ENCODE data around the gene GPR39. TPM values are rescaled to one million over a fixed set of nuclear protein-coding genes. Genes with fewer than 3 reads are reported as not detected.

Gene GPR39
- total RNA-seq, 2 experiments from 2014 or later, result not detected

DNA sequence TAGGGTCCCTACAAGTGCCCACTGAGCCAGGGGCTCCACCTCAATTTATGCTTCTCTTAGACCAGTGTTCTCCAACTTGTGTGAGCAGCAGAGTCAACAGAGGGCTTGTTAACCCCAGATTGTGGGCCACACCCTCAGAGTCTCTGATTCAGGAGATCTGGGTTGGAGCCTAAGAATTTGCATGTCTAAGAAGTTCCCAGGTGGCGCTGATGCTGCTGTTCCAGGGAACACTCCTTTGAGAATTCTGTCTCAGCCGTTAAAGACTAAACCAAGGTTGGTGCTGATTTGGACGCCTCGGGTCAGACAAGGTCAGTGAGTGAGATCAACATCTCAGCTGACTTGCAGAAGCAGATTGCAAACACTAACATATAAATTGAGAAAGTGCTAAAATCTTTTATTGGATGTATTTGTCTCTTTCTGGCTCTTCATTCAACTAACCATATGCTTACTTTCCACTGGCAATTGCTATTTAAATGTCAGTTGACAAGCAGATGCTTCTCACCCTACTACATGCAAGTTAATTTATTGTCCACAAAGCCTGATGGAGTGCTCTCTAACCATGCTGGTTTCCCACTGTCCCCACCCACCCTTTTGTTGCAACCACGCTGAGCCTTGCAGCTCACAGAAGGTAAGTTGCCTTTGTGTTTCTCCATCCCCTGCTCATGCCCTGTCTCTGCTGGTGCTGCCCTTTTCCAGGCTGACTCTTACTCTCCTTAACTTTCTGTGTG lies 221.9 kb downstream of the GPR39 start:
- no peak for DNase-seq
- intact Hi-C loops (cut with micrococcal nuclease), result no loop called here
- Mint-ChIP-seq H3K27ac (no peak overlapping the region), H3K36me3 (no peaks in the 10 kb centered on the region), H3K4me1 (ENCODE audit: low read depth) (no peaks in the 10 kb centered on the region), H3K4me3 (no peak overlapping the region), H3K9me3 (no peaks in the 10 kb centered on the region), H3K27me3 (no peaks in the 10 kb centered on the region)
- ChIA-PET CTCF (no interaction called here), POLR2A (no interaction called here)

DNA sequence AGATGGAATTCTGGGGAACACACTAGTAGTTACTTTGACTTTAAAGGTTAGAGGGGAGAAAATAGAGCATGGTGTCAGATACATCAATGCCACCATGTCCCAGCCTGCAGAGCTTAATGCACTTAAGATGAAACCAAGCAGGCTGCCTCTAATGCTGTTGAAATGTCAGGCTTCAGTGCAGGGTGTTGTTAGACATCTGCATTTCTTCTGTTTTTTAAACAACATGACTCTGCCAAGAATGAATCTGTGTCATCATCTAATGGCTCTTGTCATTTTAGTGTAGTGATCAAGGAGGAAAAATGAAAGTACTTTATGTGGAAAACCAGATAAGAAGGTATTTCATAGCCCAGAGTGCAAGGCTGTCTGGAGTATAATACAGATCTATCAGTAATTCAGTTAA lies 223.5 kb downstream of the GPR39 start:
- POLR2A ChIA-PET, result no interaction called here
- Mint-ChIP-seq H3K4me1 (ENCODE audit: low read depth) (no peaks in the 10 kb centered on the region), H3K4me3 (no peak overlapping the region), H3K36me3 (no peaks in the 10 kb centered on the region), H3K27me3 (no peaks in the 10 kb centered on the region), H3K9me3 (no peaks in the 10 kb centered on the region), H3K27ac (no peak overlapping the region)
- CTCF ChIA-PET, result no interaction called here
- intact Hi-C loops (cut with micrococcal nuclease), result no loop called here
- DNase-seq, result no peak

DNA sequence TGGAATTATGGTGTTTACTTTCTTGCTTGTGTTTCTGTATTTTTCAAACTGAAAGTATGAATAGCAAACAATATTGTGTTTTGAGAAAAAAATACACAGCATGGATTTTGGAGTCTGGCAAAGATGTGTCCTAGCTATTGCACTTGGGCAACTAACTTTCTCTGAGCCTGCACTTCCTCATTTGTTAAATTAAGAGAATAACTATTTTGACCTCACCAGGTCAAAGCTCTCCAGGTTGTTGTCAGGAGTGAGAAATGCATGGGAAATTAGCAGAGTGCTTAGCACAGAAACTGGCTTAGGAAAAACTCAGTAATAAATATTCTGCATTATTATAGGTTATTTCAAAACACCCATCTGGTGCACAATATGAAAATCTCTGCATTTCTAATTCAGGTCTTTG lies 225.2 kb downstream of the GPR39 start:
- Mint-ChIP-seq H3K4me3 (no peak overlapping the region), H3K27me3 (no peaks in the 10 kb centered on the region), H3K4me1 (ENCODE audit: low read depth) (no peaks in the 10 kb centered on the region), H3K36me3 (no peaks in the 10 kb centered on the region), H3K9me3 (no peaks in the 10 kb centered on the region), H3K27ac (no peak overlapping the region)
- CTCF ChIA-PET, result no interaction called here
- intact Hi-C loops (cut with micrococcal nuclease), result no loop called here
- POLR2A ChIA-PET, result no interaction called here
- no peak for DNase-seq

DNA sequence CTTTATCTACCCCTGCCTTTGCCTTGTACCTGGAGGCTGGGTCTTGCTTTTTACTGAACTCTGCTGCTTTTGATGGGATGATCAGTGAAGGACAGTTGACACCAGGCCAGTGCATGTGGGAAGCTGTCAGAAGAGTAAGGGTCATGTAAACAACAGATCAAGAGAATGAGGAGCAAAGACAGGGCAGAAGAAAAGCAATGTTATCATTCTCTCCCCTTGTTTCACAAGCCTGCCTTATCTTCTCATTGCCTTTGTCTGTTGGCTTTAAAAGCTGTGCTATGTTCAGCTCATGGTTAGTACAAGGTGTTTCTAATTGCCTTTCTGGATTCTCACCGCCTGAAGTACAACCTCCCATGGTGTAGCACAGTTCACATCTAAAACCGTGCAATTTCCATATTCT lies 225.8 kb downstream of the GPR39 start:
- no peak for DNase-seq
- Mint-ChIP-seq H3K36me3 (no peaks in the 10 kb centered on the region), H3K4me3 (no peak overlapping the region), H3K27me3 (no peaks in the 10 kb centered on the region), H3K9me3 (no peaks in the 10 kb centered on the region), H3K27ac (no peak overlapping the region), H3K4me1 (ENCODE audit: low read depth) (no peaks in the 10 kb centered on the region)
- intact Hi-C loops (cut with micrococcal nuclease), result no loop called here
- POLR2A ChIA-PET, result no interaction called here
- CTCF ChIA-PET, result no interaction called here

DNA sequence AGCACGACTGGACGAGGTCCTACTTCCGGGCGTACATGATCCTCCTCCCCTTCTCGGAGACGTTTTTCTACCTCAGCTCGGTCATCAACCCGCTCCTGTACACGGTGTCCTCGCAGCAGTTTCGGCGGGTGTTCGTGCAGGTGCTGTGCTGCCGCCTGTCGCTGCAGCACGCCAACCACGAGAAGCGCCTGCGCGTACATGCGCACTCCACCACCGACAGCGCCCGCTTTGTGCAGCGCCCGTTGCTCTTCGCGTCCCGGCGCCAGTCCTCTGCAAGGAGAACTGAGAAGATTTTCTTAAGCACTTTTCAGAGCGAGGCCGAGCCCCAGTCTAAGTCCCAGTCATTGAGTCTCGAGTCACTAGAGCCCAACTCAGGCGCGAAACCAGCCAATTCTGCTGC lies 228.6 kb downstream of the GPR39 start:
- no peaks in the 10 kb centered on the region for H3K9me3 Mint-ChIP-seq
- intact Hi-C loops (cut with micrococcal nuclease), result no loop called here
- H3K36me3 Mint-ChIP-seq, result no peaks in the 10 kb centered on the region
- POLR2A ChIA-PET, result no interaction called here
- DNase-seq, result no peak
- H3K27ac Mint-ChIP-seq, result no peak overlapping the region
- no peaks in the 10 kb centered on the region for H3K27me3 Mint-ChIP-seq
- CTCF ChIA-PET, result no interaction called here
- no peak overlapping the region for H3K4me3 Mint-ChIP-seq
- no peaks in the 10 kb centered on the region for H3K4me1 Mint-ChIP-seq (ENCODE audit: low read depth)

DNA sequence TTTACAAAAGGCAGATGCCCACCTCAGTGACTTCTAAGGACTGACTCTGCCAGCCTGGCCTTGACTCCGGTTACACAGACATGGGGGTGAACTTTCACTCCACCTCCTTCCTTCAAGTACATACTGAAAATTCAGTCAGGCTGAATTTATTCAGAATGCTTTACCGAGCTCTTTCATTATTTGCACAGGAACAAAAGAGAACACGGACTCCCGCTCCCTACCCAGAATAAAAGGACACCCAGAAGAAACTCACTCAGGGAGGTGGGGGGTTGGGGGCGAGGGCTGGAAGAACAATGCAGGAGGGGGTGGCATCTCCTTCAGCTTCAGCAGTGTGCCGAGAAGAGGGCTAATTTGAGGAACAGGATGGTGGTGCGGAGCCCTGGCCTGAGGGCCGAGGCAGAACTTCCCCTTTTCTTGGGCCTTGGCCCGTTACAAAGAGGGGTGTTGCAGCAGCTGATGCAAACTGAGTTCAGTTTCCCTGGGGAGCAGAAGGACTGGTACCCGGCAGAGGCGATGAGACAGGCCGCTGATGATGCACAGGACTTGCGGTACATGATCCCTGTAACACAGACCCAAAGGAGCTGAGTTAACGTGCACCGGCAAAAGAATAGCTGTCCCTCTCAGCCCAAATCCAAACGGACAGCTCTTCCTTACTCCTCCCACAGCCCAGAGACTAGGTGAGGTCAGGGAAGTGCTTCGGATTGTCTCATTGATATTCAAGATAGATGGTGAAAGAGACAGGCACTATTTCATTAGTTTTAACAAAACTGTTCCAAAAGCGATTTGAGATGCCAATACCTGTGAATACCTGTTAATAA lies 229.3 kb downstream of the GPR39 start:
- POLR2A ChIA-PET, result no interaction called here
- H3K9me3 Mint-ChIP-seq, result no peaks in the 10 kb centered on the region
- CTCF ChIA-PET, result no interaction called here
- H3K4me3 Mint-ChIP-seq, result no peak overlapping the region
- H3K36me3 Mint-ChIP-seq, result no peaks in the 10 kb centered on the region
- no peak for DNase-seq
- intact Hi-C loops (cut with micrococcal nuclease), result no loop called here
- no peaks in the 10 kb centered on the region for H3K27me3 Mint-ChIP-seq
- H3K4me1 Mint-ChIP-seq (ENCODE audit: low read depth), result no peaks in the 10 kb centered on the region
- H3K27ac Mint-ChIP-seq, result no peak overlapping the region

DNA sequence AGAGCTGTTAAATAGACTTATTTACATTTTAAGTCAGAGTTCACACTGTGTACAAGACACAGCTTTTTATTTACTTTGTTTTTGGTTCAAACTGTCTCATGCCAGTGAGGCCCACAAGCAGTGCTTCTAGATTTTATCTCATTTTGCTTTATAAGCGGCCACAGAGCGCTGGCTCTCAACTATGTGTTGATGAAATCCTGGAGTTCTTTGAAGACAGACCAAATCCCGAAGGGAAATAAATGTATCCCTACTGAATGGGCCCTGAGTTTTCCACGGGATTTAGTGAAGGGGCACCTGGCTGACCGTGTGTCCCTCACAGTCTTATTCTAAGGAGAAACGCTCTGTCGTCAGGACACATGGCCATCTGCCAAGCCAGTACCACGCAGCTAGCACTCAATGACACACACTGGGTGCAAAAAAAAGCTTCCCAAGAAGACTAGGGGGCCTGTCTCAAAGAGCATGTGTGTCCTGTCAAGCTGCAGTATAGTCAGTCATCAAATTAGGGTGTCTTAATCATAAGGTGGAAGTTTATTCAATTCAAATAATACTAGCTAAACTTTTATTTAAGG lies 230.0 kb downstream of the GPR39 start:
- no peak overlapping the region for H3K27ac Mint-ChIP-seq

DNA sequence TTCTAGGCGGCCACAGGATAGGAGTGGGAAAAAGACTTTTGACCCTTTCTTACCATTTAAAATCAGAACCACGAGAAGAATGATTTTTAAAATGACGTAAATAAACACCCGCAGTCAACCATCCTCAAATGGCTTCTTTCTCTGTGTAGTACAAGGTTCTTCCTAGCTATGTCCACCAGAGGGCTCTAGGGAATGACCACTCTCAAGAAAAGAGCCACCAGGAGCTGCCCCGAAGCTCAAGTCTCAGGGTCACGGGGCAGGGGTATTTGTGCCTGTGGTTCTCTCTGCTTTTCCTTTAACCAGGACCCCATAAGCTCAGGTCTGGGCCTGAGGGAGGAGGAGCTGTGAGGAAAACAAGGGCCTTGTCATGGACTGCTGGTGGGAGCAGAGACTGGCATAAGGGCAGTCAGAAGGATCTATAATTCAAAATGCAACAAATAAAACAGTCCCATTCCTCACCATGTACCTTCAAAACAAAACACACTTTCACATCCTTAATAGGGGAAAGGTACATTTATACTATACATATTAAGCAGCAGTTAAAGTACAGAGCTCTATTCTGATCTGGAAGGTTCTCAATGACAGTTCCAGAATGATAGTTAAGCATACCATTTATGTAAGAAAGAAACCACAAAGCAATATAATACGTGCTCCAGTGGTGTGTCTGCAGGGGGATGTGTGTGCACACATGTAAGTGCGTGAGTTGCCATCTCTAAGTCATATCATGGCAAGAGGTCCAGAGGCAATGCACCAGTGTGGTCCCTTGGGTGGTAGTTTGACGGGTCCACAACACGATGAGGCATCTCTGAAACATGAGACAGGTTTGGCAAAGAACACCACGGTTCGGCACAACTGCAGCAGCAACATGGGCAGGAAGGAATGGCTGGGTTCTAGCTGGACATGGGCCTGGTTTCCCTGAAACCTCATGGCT lies 234.8 kb downstream of the GPR39 start:
- ChIA-PET CTCF (no interaction called here), POLR2A (no interaction called here)
- no peaks in the 10 kb centered on the region for H3K9me3 Mint-ChIP-seq
- no peaks in the 10 kb centered on the region for H3K36me3 Mint-ChIP-seq
- no peak overlapping the region for H3K4me3 Mint-ChIP-seq
- H3K27ac Mint-ChIP-seq, result no peak overlapping the region
- H3K4me1 Mint-ChIP-seq (ENCODE audit: low read depth), result no peaks in the 10 kb centered on the region
- no peak for DNase-seq
- intact Hi-C loops (cut with micrococcal nuclease), result no loop called here
- no peaks in the 10 kb centered on the region for H3K27me3 Mint-ChIP-seq

More for the DNA sequence above, 230.0 kb downstream of the GPR39 start:
- H3K9me3 Mint-ChIP-seq, result no peaks in the 10 kb centered on the region
- no peak for DNase-seq
- H3K4me3 Mint-ChIP-seq, result no peak overlapping the region
- H3K27me3 Mint-ChIP-seq, result no peaks in the 10 kb centered on the region
- ChIA-PET CTCF (no interaction called here), POLR2A (no interaction called here)
- intact Hi-C loops (cut with micrococcal nuclease), result no loop called here
- H3K4me1 Mint-ChIP-seq (ENCODE audit: low read depth), result no peaks in the 10 kb centered on the region
- no peaks in the 10 kb centered on the region for H3K36me3 Mint-ChIP-seq

DNA sequence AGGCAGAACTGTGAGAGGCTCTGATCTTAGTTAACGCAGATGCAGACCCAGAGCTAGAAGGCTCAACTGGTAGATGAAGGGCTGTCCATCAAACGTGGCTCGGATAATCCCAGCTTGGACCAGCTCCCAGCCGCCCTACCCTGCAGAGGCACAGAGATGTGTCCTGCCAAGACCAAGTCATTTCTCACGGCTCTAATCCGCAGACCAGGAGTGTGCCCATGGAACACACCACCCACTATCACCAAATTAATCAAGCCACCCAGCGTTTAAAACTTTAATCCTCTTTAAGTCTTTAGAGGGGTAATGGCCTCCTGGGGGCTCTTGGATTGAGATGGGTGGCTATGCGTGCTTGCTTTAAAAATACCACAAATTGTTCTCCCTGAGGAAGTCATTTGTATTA lies 235.9 kb downstream of the GPR39 start:
- DNase-seq, result no peak
- Mint-ChIP-seq H3K9me3 (no peaks in the 10 kb centered on the region), H3K4me3 (no peak overlapping the region), H3K27me3 (no peaks in the 10 kb centered on the region), H3K27ac (no peak overlapping the region), H3K4me1 (ENCODE audit: low read depth) (no peaks in the 10 kb centered on the region), H3K36me3 (no peaks in the 10 kb centered on the region)
- intact Hi-C loops (cut with micrococcal nuclease), result no loop called here
- ChIA-PET POLR2A (no interaction called here), CTCF (no interaction called here)

DNA sequence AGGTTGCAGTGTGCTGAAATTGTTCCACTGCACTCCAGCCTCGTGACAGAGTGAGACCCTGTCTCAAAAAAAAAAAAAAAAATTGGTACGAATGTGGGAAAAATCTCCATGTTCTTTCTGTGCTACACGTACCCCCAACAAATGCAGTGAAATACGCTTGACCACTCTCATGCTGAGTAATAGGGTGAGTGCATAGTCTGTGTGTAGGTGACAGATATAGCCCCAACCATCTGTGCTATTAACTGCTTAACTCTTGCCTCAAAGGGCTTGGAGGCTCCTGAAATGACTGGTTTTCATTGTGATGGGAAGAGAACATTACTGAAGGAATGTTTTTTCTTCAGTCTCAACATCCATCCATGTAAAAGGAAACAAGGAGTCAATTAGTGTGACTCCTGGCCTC lies 237.7 kb downstream of the GPR39 start:
- Mint-ChIP-seq H3K4me1 (ENCODE audit: low read depth) (no peaks in the 10 kb centered on the region), H3K4me3 (no peak overlapping the region), H3K9me3 (no peaks in the 10 kb centered on the region), H3K27me3 (no peaks in the 10 kb centered on the region), H3K27ac (no peak overlapping the region), H3K36me3 (no peaks in the 10 kb centered on the region)
- DNase-seq, result no peak
- intact Hi-C loops (cut with micrococcal nuclease), result no loop called here
- ChIA-PET POLR2A (no interaction called here), CTCF (no interaction called here)

DNA sequence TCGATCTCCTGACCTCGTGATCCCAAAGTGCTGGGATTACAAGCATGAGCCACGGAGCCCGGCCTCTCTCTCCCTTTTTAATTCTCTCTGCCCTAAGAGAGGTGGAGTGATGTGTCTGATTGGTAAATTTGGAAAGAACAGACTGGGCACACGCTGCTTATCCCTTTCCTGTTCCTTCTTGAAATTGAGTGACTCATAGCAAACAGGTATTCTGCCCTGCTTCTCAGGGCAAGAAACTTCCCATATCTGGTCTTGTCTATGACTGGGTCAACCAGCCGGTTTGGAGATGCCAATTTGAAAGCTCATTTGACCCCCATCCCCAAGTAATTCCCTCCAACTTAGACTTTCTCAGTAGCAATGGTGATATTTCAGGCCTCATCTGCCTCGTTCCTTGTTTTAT lies 238.4 kb downstream of the GPR39 start:
- Mint-ChIP-seq H3K27me3 (no peaks in the 10 kb centered on the region), H3K36me3 (no peaks in the 10 kb centered on the region), H3K4me3 (no peak overlapping the region), H3K9me3 (no peaks in the 10 kb centered on the region), H3K4me1 (ENCODE audit: low read depth) (no peaks in the 10 kb centered on the region), H3K27ac (no peak overlapping the region)
- intact Hi-C loops (cut with micrococcal nuclease), result no loop called here
- ChIA-PET POLR2A (no interaction called here), CTCF (no interaction called here)
- DNase-seq, result no peak

DNA sequence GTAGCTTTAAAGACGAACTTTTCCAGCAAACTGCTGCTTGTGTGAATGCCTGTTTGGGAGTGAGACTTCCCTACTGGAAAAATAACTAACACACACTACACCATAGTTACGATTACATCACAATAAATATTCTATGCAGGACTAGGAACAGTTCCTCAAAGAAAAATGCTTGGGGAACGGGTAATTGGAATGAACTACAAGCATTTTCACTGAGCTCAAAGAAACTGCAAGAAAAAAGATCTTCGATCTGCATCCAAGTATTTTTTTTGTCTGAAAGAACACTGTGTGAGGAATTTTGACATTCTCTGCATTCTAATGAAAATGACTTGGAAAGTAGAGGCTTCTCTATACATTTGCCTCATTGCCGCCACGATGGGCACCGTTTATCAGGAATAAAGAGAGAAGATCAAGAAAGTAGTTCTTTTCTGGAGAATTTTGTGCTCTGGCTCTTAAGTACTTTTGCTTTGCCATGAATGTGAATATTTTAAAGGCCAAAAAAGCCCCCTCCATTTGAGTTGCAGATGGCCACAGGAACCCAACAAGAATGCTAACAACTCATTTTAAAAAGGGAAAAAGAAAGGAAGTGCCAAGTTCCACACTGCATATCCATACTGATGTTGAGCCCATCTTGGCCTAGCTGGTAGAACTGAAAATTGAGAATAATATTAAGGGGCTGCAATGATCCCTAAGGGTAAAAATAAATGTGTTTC lies 239.8 kb downstream of the GPR39 start:
- POLR2A ChIA-PET, result no interaction called here
- no peaks in the 10 kb centered on the region for H3K36me3 Mint-ChIP-seq

More for the DNA sequence above, 239.8 kb downstream of the GPR39 start:
- H3K4me1 Mint-ChIP-seq (ENCODE audit: low read depth), result no peaks in the 10 kb centered on the region
- no peak overlapping the region for H3K4me3 Mint-ChIP-seq
- CTCF ChIA-PET, result no interaction called here
- no peaks in the 10 kb centered on the region for H3K9me3 Mint-ChIP-seq
- H3K27ac Mint-ChIP-seq, result no peak overlapping the region
- H3K27me3 Mint-ChIP-seq, result no peaks in the 10 kb centered on the region
- intact Hi-C loops (cut with micrococcal nuclease), result no loop called here
- no peak for DNase-seq

Measured in activated CD4-positive, alpha-beta memory T cell treated with anti-CD3 and anti-CD28 coated beads for 36 hours (primary cell).